Measurements from ENCODE around the gene LRRC74B.

DNA sequence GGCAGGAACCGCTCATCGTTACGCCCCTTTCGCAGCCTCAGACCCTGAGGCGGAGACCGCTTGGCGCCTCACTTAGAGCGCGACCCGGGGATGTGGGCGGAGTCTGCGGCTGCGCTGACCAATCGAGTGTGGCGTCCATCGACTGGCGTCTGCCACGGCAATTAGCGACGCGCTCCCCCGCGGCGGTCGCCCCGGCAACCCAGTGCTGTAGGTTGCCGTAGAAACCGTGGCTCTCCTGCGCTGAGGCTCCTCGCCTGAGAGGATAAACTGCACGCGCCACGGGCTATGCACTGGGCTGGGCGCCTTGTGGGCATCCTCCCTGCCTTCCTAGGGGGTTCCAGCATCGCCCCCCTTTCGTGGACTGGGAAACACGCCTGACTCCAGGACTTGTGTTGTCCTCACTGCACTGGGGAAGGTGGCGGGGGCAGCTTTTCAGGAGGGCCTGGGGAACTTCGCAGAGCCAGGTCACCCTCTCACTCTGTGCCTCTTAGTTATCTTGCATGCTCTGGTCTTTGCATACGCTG, 31.5 kb upstream of the LRRC74B start:
- TF ChIP-seq, protein P1, sequence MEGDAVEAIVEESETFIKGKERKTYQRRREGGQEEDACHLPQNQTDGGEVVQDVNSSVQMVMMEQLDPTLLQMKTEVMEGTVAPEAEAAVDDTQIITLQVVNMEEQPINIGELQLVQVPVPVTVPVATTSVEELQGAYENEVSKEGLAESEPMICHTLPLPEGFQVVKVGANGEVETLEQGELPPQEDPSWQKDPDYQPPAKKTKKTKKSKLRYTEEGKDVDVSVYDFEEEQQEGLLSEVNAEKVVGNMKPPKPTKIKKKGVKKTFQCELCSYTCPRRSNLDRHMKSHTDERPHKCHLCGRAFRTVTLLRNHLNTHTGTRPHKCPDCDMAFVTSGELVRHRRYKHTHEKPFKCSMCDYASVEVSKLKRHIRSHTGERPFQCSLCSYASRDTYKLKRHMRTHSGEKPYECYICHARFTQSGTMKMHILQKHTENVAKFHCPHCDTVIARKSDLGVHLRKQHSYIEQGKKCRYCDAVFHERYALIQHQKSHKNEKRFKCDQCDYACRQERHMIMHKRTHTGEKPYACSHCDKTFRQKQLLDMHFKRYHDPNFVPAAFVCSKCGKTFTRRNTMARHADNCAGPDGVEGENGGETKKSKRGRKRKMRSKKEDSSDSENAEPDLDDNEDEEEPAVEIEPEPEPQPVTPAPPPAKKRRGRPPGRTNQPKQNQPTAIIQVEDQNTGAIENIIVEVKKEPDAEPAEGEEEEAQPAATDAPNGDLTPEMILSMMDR (IDR thresholded peaks at IDR 0.05; ENCODE audit: low read length): no peak
- no peak for TF ChIP-seq EZH2 (IDR thresholded peaks at IDR 0.05; ENCODE audit: borderline replicate concordance, low read length)
